ENCODE data around the gene DYDC2. TPM values are rescaled to one million over a fixed set of nuclear protein-coding genes. Genes with fewer than 3 reads are reported as not detected.

The DYDC2 gene
- total RNA-seq, 1 donor from 2014 or later: 5.8 TPM

DNA sequence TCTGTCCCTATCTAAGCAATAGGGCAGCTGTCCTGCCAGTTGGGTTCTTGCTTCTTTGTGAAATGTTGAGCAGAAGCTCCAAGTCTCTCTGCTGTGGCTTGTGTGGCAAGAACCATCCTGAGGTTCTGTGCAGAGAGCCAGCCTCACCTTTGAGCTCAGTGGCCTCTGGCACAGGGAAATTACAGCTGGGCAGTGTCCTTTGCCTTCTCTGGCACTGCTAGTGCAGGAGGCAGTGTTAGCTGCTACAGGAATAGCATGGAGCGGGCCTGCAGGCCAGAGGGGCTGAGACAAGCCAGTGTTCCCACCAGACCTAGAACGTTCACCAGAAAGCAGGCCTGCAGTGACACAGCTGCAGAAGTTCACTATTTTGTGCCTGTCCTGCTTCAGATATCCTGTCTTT lies 53.5 kb downstream of the DYDC2 start:
- peaks cover 74% of the 10 kb centered on the region for H3K4me1 Mint-ChIP-seq
- no peak for DNase-seq (ENCODE audit: low spot score)
- Histone ChIP-seq H3K9me3 (ENCODE audit: low read depth) (no peaks in the 10 kb centered on the region), H3K4me3 (peak overlapping the region; percentile 63), H3K27ac (no peak overlapping the region), H3K4me1 (peaks cover 72% of the 10 kb centered on the region), H3F3A (ENCODE audit: low read depth) (peaks cover 7% of the 10 kb centered on the region), H2AFZ (replicated peaks) (no peak overlapping the region), H4K20me1 (ENCODE audit: low read depth) (peaks cover 62% of the 10 kb centered on the region), H3K4me2 (peak overlapping the region; percentile 95), H3K79me2 (ENCODE audit: low read depth) (peaks cover 67% of the 10 kb centered on the region), H3K27me3 (peaks cover 12% of the 10 kb centered on the region), H3K36me3 (no peaks in the 10 kb centered on the region), H3K9ac (no peak overlapping the region)
- H3K27me3 Mint-ChIP-seq (ENCODE audit: insufficient read depth, low read depth): peaks cover 6% of the 10 kb centered on the region
- H3K27ac Mint-ChIP-seq: no peak overlapping the region
- TF ChIP-seq EZH2phosphoT487 (IDR thresholded peaks at IDR 0.05) (no peak), CTCF (IDR thresholded peaks at IDR 0.05) (no peak), EZH2 (IDR thresholded peaks at IDR 0.05) (no peak)
- peak overlapping the region; percentile 88 for H3K4me3 Mint-ChIP-seq
- peaks cover 25% of the 10 kb centered on the region for H3K36me3 Mint-ChIP-seq
- no peaks in the 10 kb centered on the region for H3K9me3 Mint-ChIP-seq

GRCh38 chr10:80410578-80411145 lies 54.1 kb downstream of the DYDC2 start:
- H3K4me1 ChIP-seq: peaks cover 72% of the 10 kb centered on the region
- TF ChIP-seq EZH2phosphoT487 (IDR thresholded peaks at IDR 0.05): no peak
- peaks cover 67% of the 10 kb centered on the region for H4K20me1 ChIP-seq (ENCODE audit: low read depth)
- H3K27me3 Mint-ChIP-seq (ENCODE audit: insufficient read depth, low read depth): peaks cover 6% of the 10 kb centered on the region
- DNase-seq (ENCODE audit: low spot score): no peak
- no peaks in the 10 kb centered on the region for H3K9me3 ChIP-seq (ENCODE audit: low read depth)
- H3K27ac Mint-ChIP-seq: peak overlapping the region; percentile 15
- peaks cover 25% of the 10 kb centered on the region for H3K36me3 Mint-ChIP-seq
- peaks cover 12% of the 10 kb centered on the region for H3K27me3 ChIP-seq
- H3K4me1 Mint-ChIP-seq: peaks cover 74% of the 10 kb centered on the region
- peak overlapping the region; percentile 95 for H3K4me2 ChIP-seq
- no peak overlapping the region for H3K27ac ChIP-seq
- no peak overlapping the region for H3K9ac ChIP-seq
- peaks cover 72% of the 10 kb centered on the region for H3K79me2 ChIP-seq (ENCODE audit: low read depth)
- peaks cover 5% of the 10 kb centered on the region for H3F3A ChIP-seq (ENCODE audit: low read depth)
- no peaks in the 10 kb centered on the region for H3K36me3 ChIP-seq
- peak overlapping the region; percentile 48 for H3K4me3 Mint-ChIP-seq
- no peak overlapping the region for H2AFZ ChIP-seq (replicated peaks)
- H3K4me3 ChIP-seq: no peak overlapping the region
- H3K9me3 Mint-ChIP-seq: no peaks in the 10 kb centered on the region

DNA sequence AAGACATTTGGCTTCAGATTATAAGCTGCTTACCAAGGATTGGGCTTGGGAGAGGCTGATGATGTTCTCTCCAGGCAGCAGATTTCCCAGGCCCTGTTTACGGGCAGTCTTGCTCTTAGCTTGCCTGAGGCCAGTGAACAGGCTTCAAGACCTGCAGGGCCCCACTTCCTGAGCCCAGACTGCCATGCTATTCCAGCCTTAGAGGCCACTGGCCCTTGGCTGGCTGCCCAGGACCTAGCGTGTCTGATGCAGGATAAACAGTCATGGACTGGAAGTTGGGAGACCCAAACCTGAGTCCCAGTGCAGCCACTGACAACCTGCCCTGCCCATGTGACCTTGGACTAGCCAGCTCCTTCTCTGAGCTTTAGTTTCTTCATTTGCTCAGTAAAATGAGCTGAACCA lies 54.7 kb downstream of the DYDC2 start:
- Histone ChIP-seq H3K9me3 (ENCODE audit: low read depth) (no peaks in the 10 kb centered on the region), H3K4me1 (peaks cover 74% of the 10 kb centered on the region), H2AFZ (replicated peaks) (no peak overlapping the region), H3K36me3 (no peaks in the 10 kb centered on the region), H3K79me2 (ENCODE audit: low read depth) (peaks cover 78% of the 10 kb centered on the region), H4K20me1 (ENCODE audit: low read depth) (peaks cover 73% of the 10 kb centered on the region), H3K4me3 (no peak overlapping the region), H3F3A (ENCODE audit: low read depth) (peaks cover 6% of the 10 kb centered on the region), H3K4me2 (no peak overlapping the region), H3K9ac (no peak overlapping the region), H3K27ac (no peak overlapping the region), H3K27me3 (peaks cover 12% of the 10 kb centered on the region)
- Mint-ChIP-seq H3K4me3 (no peak overlapping the region), H3K4me1 (peaks cover 74% of the 10 kb centered on the region), H3K27ac (no peak overlapping the region), H3K36me3 (peaks cover 25% of the 10 kb centered on the region), H3K9me3 (no peaks in the 10 kb centered on the region), H3K27me3 (ENCODE audit: insufficient read depth, low read depth) (peaks cover 6% of the 10 kb centered on the region)
- TF ChIP-seq CTCF (IDR thresholded peaks at IDR 0.05): no peak
- no peak for DNase-seq (ENCODE audit: low spot score)

- Histone ChIP-seq H3K9me3 (ENCODE audit: low read depth) (no peaks in the 10 kb centered on the region), H4K20me1 (ENCODE audit: low read depth) (peaks cover 78% of the 10 kb centered on the region), H3K79me2 (ENCODE audit: low read depth) (peaks cover 83% of the 10 kb centered on the region), H3K36me3 (no peaks in the 10 kb centered on the region), H3K4me3 (no peak overlapping the region), H3K4me1 (peaks cover 78% of the 10 kb centered on the region), H3K27ac (no peak overlapping the region), H3F3A (ENCODE audit: low read depth) (peaks cover 11% of the 10 kb centered on the region), H2AFZ (replicated peaks) (no peak overlapping the region), H3K27me3 (peaks cover 11% of the 10 kb centered on the region), H3K9ac (no peak overlapping the region), H3K4me2 (no peak overlapping the region)
- peak overlapping the region; percentile 19 for H3K27ac Mint-ChIP-seq
- peaks cover 5% of the 10 kb centered on the region for H3K27me3 Mint-ChIP-seq (ENCODE audit: insufficient read depth, low read depth)
- TF ChIP-seq EZH2 (IDR thresholded peaks at IDR 0.05) (no peak), CTCF (IDR thresholded peaks at IDR 0.05) (no peak), EZH2phosphoT487 (IDR thresholded peaks at IDR 0.05) (no peak)
- H3K4me1 Mint-ChIP-seq: peaks cover 76% of the 10 kb centered on the region
- no peaks in the 10 kb centered on the region for H3K9me3 Mint-ChIP-seq
- H3K4me3 Mint-ChIP-seq: no peak overlapping the region
- peaks cover 25% of the 10 kb centered on the region for H3K36me3 Mint-ChIP-seq
- DNase-seq (ENCODE audit: low spot score): no peak
Observed at GRCh38 chr10:80411681-80412220, 55.2 kb downstream of the DYDC2 start.

All from neural progenitor cell (in vitro differentiated cells).